ENCODE results near the gene PTPN14.

The PTPN14 gene

GRCh38 chr1:214386333-214386732 lies 165.1 kb downstream of the PTPN14 start:
- no peak for DNase-seq (ENCODE audit: low read depth)
- H3K4me3 ChIP-seq (ENCODE audit: low read depth, low read length): no peak overlapping the region

GRCh38 chr1:214385428-214385827 lies 166.0 kb downstream of the PTPN14 start:
- H3K4me3 ChIP-seq (ENCODE audit: low read depth, low read length): no peak overlapping the region
- DNase-seq (ENCODE audit: low read depth): no peak

DNA sequence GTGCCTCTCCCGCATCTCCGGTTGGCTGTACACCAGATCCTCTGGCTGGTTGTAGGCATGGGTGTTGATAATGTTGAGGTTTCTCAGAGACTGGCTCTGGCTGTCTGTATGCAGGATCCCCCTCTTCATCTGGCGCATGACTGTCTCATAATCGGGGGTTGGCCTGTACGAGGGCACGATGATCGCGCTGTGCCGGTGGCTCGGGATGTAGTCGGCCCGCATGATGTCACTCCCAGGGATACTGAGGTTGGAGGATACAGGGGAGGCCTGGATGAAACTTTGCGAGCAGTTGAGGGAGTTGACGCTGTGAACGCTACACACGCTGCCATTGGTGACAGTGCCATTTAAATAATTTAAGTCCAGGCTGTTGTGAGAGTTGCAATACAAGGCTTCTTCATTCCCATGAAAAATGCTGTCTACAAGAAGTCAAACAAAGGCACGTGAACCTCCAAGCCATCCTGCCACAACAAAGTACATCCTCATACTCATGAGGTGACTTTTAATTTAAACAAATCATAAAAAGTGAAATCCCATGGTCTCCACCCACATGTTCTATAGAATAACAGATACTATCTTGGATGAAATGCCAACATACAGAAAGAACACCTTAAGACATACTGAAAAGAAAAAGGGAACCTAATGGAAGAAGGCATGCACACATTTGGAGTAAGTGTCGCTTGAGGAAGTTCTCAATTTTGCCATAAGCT lies 166.9 kb downstream of the PTPN14 start:
- H3K4me3 ChIP-seq (ENCODE audit: low read depth, low read length): no peak overlapping the region
- no peak for DNase-seq (ENCODE audit: low read depth)

DNA sequence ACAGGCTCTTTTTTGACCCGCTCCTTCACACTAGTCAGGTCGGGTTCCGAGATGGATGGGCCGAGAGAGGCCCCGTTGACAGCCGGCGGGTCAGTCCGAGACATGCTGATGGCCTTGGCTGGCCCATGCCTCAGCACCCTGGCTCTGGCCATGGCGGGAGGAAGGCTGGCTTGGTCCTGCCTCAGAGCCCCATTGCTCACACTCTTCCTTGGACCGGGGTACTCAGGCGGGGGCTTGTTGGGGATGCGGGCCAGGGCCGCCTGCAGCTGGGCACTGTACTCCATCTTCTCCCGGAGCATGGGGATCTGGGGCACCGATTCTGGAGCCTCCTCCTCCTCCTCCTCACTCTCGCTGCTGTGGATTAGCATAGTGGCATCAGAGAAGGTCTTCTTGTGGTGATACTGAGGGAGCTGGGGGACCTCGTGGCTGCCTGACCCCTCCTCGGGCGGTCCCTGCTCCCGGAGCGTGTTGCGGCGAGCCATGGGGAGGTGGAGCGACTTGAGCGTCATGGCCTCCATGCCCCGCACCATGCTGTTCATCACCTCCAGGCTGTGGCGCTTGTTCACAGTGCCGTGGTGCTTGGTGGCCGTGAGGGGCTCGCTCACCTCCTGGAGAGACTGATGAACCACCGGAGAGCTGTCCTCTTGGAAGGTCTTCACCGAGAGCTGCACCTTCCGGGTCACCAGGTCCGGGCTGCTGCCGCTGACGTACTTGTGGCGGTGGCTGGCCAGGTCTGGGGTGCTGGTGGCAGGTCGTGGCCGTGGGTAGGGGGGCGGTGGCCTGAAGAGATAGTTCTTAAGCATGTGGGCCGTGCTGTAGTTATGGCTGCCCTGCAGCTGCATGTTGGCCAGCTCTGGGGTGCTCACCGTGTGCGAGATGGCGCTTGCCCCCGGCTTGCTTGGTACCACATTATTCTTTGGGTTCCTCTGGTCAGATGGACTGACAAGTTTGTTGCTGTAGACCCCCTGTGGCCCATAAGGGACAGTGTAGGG lies 167.7 kb downstream of the PTPN14 start:
- DNase-seq (ENCODE audit: low read depth): no peak
- no peak overlapping the region for H3K4me3 ChIP-seq (ENCODE audit: low read depth, low read length)

GRCh38 chr1:214380986-214381695 lies 170.3 kb downstream of the PTPN14 start:
- no peak overlapping the region for H3K4me3 ChIP-seq (ENCODE audit: low read depth, low read length)
- DNase-seq (ENCODE audit: low read depth): no peak

DNA sequence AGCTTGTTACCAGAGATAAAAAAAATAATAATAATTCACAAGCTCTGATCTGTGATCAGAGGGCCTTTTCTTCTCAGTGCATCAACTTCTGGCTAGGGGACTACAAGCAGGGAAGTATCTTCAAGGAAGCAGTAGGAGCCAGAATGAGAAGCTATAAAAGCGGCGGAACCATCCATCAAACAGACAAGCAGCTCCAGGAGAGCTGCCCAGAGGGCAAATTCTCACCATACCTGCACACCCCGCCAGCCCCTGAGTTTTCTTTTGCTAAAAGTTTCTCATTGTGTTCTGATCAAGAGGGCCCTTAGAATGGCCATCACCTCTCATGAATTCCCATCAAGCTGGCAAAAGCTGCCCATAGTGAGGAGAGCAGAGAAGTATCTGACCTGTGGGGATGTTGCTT lies 171.0 kb downstream of the PTPN14 start:
- H3K4me3 ChIP-seq (ENCODE audit: low read depth, low read length): no peak overlapping the region

DNA sequence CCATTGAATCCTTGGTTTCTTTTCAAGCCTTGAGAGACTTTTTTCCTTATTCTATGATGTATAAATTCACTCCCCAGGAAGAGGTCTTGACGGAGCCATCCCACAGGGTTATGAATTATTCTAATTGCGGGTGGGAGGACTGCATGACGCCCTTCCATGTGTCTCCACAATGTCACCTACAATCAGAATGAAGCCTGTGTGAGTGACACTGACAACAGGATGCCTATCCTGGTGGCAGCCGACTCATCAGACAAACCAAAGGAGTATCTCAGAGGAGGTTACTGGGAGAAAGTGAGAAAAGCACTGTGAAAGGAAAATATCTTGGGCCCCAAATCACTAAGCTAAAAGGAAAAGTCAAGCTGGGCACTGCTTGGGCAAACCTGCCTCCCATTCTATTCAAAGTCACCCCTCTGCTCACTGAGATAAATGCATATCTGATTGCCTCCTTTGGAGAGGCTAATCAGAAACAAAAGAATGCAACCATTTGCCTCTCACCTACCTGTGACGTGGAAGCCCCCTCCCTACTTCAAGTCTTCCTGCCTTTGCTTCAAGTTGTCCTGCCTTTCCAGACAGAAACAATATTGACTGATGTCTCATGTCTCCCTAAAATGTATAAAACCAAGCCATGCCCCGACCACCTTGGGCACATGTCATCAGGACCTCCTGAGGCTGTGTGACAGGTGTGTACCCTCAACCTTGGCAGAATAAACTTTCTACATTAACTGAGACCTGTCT lies 172.0 kb downstream of the PTPN14 start:
- no peak overlapping the region for H3K4me3 ChIP-seq (ENCODE audit: low read depth, low read length)
- no peak for DNase-seq (ENCODE audit: low read depth)

More for the DNA sequence above, 171.0 kb downstream of the PTPN14 start:
- no peak for DNase-seq (ENCODE audit: low read depth)

GRCh38 chr1:214378492-214378891 lies 172.9 kb downstream of the PTPN14 start:
- no peak overlapping the region for H3K4me3 ChIP-seq (ENCODE audit: low read depth, low read length)
- no peak for DNase-seq (ENCODE audit: low read depth)

DNA sequence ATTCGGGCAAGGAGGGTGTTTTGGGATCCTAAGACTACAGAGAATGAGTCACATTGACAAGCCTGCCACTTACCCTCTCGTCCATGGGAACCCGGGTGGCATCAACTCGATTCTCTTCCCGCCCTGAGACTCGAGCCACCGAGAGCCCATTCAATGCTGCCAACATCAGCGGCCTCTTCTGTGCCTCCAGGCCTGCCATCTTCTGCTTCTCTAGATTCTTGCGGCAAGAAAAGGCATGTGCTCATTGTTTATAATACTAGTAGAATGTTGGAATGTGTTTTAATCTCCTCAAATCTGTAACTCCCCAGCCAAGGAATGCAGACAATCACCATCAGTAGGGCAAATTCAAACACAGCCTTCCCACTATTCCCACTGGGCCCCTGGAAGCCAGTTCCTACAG lies 173.5 kb downstream of the PTPN14 start:
- no peak for DNase-seq (ENCODE audit: low read depth)
- no peak overlapping the region for H3K4me3 ChIP-seq (ENCODE audit: low read depth, low read length)

DNA sequence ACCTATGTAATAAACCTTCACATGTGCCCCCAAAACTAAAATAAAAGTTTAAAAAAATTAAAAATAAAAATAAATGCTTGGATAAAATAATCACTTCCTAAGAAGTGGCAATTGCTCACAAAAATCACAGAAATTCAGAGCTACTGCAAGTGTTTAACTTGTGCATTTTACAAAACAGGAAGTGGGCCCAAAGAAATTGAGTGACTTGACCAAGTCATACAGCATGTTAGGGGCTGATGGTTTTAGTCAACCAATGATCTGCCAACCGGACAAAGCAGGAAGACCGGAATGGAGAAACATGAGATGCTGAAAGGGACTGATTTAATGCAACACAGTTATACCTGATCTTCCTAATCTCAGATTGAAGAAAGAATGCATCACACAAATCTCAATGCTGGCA lies 173.9 kb downstream of the PTPN14 start:
- no peak for DNase-seq (ENCODE audit: low read depth)
- no peak overlapping the region for H3K4me3 ChIP-seq (ENCODE audit: low read depth, low read length)

GRCh38 chr1:214372092-214372491 lies 179.3 kb downstream of the PTPN14 start:
- DNase-seq (ENCODE audit: low read depth): no peak
- no peak overlapping the region for H3K4me3 ChIP-seq (ENCODE audit: low read depth, low read length)

- no peak for DNase-seq (ENCODE audit: low read depth)
- no peak overlapping the region for H3K4me3 ChIP-seq (ENCODE audit: low read depth, low read length)
These were observed 180.8 kb downstream of the PTPN14 start for GRCh38 chr1:214370615-214371014.

DNA sequence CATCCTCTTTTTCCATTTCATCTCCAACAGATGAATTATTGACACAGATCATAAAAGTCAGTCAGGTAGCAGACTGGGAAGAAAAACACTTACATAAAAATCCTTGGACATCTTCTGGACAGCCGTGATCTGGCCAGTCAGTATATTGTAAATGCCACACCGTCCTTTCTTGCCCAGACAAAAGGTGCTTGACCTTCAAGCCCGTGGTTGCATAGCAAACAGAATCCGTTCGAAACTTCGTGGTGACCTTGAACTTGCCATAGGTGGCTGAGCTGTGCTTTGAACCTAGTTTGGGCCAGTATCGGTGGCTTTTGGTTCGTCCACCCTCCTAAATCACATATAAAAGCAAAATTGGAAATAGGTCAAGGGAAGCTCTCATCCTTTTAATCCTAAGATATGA lies 182.0 kb downstream of the PTPN14 start:
- H3K4me3 ChIP-seq (ENCODE audit: low read depth, low read length): no peak overlapping the region
- no peak for DNase-seq (ENCODE audit: low read depth)

DNA sequence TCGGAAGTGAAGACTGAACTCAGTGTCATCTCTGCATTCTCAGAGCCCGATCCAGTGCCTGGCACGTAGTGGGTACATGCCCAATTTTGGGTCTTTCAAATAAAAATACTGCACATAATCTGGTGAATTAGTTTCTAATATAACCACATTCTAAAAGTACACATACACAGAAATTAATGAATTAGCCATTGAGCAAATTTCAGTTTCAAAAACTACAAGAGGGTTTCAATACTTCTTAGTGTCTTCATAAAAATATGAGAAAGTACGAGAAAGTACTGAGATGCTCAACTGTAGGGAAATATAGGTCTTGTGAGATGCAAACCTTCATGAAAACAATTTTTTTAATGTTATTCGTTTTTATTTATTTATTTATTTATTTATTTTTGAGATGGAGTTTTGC lies 183.6 kb downstream of the PTPN14 start:
- H3K4me3 ChIP-seq (ENCODE audit: low read depth, low read length): no peak overlapping the region
- DNase-seq (ENCODE audit: low read depth): no peak

DNA sequence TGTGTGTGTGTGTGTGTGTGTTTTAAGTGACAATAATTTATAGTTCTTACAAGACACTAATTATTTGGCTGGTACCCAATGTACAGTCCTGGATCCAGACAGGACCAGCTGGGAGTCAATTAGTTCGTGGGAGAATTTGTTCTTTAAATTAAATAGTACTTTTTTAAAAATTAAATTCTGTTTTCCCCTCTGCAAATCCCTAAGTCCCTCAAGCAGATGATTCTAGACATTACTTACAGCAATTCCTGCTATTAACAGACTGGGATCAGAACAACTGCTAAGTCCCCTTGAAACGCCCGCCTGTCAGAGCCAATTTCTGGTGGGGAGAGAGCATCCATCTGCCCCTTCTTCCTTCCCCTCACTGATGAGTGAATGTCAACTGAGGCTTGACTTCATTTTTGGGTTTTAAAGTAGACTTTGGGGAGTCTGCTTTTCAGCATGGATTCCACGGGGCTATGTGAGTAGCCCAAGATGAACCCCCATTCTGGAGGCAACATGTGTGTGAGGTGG lies 186.6 kb downstream of the PTPN14 start:
- DNase-seq (ENCODE audit: low read depth): no peak

DNA sequence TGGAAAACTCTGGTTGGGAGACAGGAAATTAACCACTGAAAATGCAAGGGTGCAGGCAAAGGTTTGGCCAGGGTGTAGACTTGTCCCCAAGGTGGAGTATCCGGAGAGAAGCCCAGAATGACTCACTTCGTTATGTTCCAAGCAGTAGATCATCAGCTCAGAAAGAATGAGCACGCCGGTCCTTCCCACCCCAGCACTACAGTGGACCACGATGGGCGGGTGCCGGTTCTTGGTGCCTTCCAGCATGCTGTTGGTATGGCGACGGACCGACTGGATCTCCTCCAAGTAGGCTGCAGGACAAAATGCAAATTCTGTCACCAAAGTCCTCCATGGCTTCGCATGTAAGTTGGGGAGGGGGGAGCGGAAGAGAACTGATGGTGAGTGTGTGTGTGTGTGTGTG lies 187.0 kb downstream of the PTPN14 start:
- no peak for DNase-seq (ENCODE audit: low read depth)
- H3K4me3 ChIP-seq (ENCODE audit: low read depth, low read length): no peak overlapping the region

More for the DNA sequence above, 186.6 kb downstream of the PTPN14 start:
- H3K4me3 ChIP-seq (ENCODE audit: low read depth, low read length): no peak overlapping the region

DNA sequence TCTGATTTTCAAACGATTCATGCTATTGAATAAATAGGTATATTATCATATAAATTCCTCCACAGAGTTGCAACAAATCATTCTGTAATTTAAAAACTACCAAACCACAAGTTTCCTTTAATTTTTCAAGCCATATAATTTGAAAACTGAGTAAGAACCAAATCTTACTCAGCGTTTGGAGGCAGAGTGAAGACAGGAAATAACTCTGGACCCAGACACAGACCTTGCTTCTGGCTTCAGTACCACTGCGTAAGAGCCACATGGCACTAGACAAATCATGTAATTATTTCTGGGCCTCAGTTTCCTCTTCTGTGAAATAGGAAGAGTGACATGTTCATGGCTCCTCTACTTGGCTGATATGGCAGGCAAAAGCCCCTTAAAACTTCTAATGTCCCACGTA lies 188.0 kb downstream of the PTPN14 start:
- no peak for DNase-seq (ENCODE audit: low read depth)
- H3K4me3 ChIP-seq (ENCODE audit: low read depth, low read length): no peak overlapping the region

DNA sequence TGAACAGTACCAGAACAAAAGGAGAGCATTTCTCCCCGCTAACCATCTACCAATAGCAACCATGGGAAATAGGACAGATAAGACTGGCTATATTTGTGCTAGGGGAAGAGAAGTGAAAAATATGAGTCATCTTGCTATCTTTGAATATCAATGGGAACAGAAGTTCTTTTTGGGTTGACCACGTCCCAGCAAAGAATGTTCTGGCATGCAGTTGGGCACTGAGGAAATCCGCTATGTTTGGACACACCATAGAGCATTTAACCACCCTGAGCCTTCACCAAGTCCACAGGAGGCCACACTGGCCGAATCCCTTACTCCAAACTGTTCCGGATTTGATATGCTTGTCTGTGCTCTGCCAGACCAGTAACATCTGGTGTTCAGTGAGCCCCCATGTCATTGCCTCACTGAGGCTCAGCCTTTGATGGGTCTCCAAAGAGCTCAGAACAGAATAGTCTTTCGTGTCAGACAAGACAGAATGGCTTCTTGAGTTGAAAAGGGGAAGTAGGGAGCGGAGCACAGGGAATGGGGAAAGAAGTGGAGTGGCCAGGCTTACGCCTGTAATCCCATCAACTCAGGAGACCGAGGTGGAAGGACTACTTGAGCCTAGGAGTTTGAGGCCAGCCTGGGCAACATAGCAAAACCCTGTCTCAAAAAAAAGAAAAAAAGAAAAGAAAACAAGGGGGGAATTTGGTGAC lies 189.1 kb downstream of the PTPN14 start:
- no peak for DNase-seq (ENCODE audit: low read depth)
- no peak overlapping the region for H3K4me3 ChIP-seq (ENCODE audit: low read depth, low read length)

GRCh38 chr1:214361636-214362035 lies 189.8 kb downstream of the PTPN14 start:
- no peak overlapping the region for H3K4me3 ChIP-seq (ENCODE audit: low read depth, low read length)
- DNase-seq (ENCODE audit: low read depth): no peak

All from skeletal muscle cell (primary cell).